AG09309 (cell line): ENCODE data around the gene FAM120AOS.

Experiments
- DNase-seq: peaks from one replicate; pipeline ENCODE4 v3.0.0-alpha.2; 2010; ENCODE audit warnings: low read depth
- H3K4me3 ChIP-seq: 2 replicates; pipeline ENCODE4 v1.5.1; 2011; ENCODE audit warnings: mild to moderate bottlenecking, low read depth, low read length, moderate library complexity; ENCODE audit not compliant: control insufficient read depth
- TF ChIP-seq, protein P1 (sequence below): IDR thresholded peaks from 2 replicates; pipeline ENCODE4 v1.5.1; 2011; ENCODE audit warnings: mild to moderate bottlenecking, low read depth, low read length, inconsistent platforms; ENCODE audit not compliant: insufficient read depth, control insufficient read depth; ENCODE audit errors: missing control alignments

The FAM120AOS gene

DNA sequence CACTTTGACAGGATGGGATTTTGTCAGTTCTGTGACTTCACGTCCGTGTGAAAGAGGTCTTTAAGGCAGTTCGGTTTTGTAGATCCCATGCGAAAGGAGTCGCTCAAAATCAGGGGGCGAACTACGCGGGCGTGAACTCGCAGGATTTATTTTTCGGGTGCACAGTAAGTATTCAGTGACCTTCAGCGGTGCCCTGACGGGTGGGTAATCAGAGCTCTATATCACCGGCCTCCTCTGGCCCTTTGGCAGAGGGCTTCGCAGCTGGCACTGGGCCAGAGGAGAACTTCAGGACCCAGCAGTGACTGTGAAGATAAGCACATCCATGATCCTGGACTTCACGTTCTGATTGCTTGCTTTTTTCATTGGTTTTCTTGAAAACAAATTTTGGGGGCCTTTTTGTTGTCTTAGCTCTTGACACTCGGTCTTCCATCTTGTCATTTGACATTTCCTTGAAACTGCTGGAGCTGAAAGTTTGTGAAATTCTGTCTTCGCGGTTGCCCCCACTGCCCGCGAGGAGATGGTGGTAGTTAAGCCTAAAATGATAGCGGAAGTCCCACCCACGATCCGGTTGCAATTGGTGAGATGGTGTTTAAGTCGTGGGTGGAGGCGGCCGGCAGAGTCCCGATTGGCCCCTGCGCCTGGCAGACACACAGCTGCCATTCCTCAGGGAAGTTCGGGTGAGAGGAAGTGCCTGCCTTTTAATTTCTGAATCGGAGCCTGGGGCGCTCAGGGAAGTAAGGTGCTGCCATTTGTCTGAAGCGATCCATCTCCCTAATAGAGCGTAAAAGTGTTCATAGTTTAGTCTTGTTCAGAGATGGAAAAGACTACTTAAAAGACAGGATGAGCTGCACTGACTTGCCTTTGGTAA is at the start of gene FAM120AOS:
FAM120AOS (minus strand) TSS at position 535 of the 868 bp plus-strand sequence. CDS start 872 bp downstream, outside the sequence.
- TF ChIP-seq, protein P1, sequence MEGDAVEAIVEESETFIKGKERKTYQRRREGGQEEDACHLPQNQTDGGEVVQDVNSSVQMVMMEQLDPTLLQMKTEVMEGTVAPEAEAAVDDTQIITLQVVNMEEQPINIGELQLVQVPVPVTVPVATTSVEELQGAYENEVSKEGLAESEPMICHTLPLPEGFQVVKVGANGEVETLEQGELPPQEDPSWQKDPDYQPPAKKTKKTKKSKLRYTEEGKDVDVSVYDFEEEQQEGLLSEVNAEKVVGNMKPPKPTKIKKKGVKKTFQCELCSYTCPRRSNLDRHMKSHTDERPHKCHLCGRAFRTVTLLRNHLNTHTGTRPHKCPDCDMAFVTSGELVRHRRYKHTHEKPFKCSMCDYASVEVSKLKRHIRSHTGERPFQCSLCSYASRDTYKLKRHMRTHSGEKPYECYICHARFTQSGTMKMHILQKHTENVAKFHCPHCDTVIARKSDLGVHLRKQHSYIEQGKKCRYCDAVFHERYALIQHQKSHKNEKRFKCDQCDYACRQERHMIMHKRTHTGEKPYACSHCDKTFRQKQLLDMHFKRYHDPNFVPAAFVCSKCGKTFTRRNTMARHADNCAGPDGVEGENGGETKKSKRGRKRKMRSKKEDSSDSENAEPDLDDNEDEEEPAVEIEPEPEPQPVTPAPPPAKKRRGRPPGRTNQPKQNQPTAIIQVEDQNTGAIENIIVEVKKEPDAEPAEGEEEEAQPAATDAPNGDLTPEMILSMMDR: peak; percentile 4
- H3K4me3 ChIP-seq: peak within 1 kb of the TSS; percentile 59

DNA sequence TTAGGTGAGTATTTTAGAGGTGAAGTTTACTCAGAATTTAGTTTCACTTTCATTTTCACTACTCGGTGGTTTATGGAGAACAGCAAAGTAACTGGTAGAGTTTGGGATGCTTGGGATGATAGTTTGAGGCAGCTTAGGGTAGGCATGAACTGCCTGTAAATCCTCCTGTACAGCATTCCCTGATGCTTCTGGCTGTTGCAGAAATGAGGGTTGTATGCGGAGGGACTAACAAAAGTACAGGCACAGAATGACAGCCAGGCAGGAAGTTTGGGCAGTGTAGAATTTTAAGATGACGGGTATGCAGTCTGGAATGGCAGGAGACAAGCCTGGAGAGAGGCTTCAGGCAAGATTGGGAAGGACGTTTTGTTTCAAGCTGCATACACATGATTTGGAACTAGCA is 48.0 kb upstream of the FAM120AOS start:
- H3K4me3 ChIP-seq: peak overlapping the region; percentile 15
- TF ChIP-seq, protein P1: no peak
- no peak for DNase-seq

More for the DNA sequence above, at the start of gene FAM120AOS:
- DNase-seq: peak; percentile 80

DNA sequence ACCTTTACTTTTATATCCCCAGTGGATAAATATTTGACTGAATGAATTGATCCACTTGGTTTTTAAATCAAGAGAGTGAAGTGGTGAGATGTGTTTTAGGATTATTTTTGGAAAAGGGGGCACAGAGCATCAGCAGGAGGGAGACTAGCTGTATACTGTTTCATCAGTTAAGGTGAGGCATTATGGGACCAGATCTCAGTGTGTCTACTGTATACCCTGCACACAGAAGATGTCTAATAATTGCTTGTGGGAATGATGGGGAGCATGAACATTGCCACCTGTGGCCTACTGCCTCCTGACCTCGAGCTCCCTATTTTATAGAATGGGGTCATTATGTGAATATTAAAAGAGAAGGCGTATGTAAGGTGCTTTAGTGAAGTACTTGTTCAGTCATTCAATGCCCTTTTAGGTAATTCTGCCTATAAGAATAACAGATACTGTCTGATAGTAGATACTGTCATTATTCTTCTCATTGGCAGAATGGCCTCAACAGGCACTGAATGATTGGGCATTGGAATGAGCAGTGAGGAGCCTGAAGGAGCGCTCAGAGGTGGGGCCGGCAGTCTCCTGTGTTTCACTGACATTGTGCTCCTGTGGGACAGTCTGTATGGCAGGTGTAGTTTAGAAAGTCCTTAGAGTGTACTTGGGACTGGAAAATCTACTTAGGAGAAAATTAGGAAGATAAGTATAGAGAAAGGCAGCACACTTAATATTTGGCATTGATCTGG is 47.4 kb upstream of the FAM120AOS start:
- DNase-seq: no peak
- no peak overlapping the region for H3K4me3 ChIP-seq
- TF ChIP-seq, protein P1: no peak

DNA sequence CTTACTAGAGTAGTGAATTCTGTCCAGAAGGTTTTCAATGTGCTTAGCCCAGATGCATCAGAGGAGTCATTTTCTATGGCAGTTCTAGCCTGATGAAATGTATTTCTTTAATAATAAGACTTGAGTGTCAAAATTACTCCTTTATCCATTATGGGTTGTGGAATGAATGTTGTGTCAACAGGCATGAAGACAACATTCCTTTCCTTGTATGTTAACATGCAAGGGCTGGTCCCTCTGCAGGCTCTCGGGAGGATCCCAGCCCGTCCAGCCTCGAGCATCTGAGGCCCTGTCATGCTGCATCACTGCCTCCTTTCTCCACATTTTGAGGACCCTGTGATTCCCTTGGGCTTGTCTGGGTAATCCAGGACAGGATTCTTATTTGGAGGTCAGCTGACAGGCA is 42.9 kb upstream of the FAM120AOS start:
- TF ChIP-seq, protein P1: no peak
- no peak for DNase-seq

DNA sequence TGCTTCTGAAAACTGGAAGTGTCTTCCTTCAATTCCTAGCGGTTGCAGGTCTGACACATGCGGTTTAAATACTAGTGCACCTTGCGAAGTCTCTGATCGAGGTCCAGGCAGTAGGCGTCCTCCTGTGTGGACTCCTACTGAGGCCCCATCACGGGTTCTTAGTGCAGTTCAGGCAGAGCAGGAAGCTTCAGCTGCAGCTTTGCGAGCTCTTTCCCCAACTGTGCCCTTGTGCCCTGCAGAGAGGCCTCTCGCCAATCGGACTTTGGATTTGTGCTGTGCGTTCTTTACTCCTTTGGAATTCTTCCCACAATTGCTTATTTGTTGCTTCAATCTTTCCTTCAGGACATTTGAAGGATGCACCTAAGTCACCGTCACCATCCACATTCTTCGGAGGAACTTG is 40.6 kb upstream of the FAM120AOS start:
- DNase-seq: no peak
- TF ChIP-seq, protein P1: no peak
- no peak overlapping the region for H3K4me3 ChIP-seq

More for the DNA sequence above, 42.9 kb upstream of the FAM120AOS start:
- no peak overlapping the region for H3K4me3 ChIP-seq

DNA sequence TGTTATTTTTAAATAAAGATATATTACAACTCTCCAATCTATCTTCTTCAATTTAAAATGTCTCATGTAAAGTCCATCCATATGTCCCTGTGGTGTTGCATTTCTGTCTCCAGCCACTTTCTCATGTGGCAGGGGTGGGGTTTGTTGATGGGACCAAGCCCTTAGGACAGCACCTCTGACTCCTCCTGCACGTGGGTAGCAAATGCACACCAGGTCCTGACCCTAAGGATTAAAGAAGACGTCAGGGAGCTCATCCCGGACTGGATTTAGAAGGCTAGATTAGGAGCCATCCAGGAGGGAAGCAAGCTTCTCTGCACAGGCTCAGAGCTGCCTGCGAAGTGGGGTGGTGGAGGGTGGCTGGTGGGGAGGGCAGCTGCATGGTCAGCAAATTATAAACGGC is 38.9 kb upstream of the FAM120AOS start:
- TF ChIP-seq, protein P1: no peak
- no peak overlapping the region for H3K4me3 ChIP-seq
- DNase-seq: no peak
